Prostate gland (tissue), 2 donors: ENCODE data around the gene GRIP2.

Source experiments
- CTCF ChIP-seq, 4 experiments: fragments of 200-600 bp in 2 of 4; fragments of 450-650 bp in 2 of 4; sonication (generic) in 2 of 4; IDR thresholded peaks; 1 replicate in 3 of 4; 2 replicates in 1 of 4; pipeline ENCODE4 v1.5.1; 2016 to 2019; ENCODE audit warnings: antibody characterized with exemption in 4 of 4, mild to moderate bottlenecking in 2 of 4, moderate library complexity in 2 of 4
- POLR2AphosphoS5 ChIP-seq: sonication (generic); formaldehyde crosslinking; IDR thresholded peaks from one replicate; pipeline ENCODE4 v1.6.1; 2017; ENCODE audit warnings: antibody characterized with exemption

- TF ChIP-seq CTCF (IDR thresholded peaks at IDR 0.05) (no peak), POLR2AphosphoS5 (no peak)
Observed at GRCh38 chr3:14512942-14513327, 27.2 kb downstream of the GRIP2 start.
